GM06990 (cell line): ENCODE results near the gene ATP2C1.

Experiments used
- DNase-seq: peaks from one replicate; pipeline ENCODE4 v3.0.0-alpha.2; 2011; ENCODE audit not compliant: insufficient read length; ENCODE audit errors: extremely low read depth
- H3K27me3 ChIP-seq: replicated peaks from 2 replicates; pipeline ENCODE4 v1.6.0; 2011; ENCODE audit warnings: low read length; ENCODE audit not compliant: control insufficient read depth, insufficient read depth
- H3K36me3 ChIP-seq: 2 replicates; pipeline ENCODE4 v1.5.1; 2011; ENCODE audit warnings: low read length; ENCODE audit not compliant: control insufficient read depth, insufficient read depth
- H3K4me3 ChIP-seq: replicated peaks from 2 replicates; pipeline ENCODE4 v1.5.1; 2011; ENCODE audit warnings: low read depth, mild to moderate bottlenecking, control low read depth, low read length
- TF ChIP-seq, protein P1 (sequence below): IDR thresholded peaks from 2 replicates; pipeline ENCODE4 v1.5.1; 2011; ENCODE audit warnings: low read length, control low read depth, mild to moderate bottlenecking, inconsistent platforms; ENCODE audit not compliant: insufficient read depth, poor library complexity, severe bottlenecking

Gene ATP2C1

DNA sequence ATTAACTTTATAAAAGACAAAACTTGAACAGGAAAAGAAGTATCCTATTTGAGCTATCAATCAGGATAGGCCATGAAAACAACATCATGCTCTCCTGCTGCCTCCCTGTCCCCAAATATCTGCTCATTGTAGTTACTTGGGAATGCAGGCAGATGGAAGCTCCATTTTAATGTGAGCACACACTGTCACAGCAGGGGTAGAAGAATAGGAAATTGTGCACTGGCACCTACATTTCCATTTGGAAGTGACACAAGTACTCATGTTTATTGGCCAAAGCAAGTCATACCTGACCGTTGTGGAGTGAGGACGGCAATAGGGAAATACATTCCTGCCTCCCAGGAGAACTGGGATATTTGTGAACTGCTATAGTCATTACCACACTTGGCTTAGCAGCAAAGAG is 80.3 kb downstream of the ATP2C1 start:
- Histone ChIP-seq H3K4me3 (no peak overlapping the region), H3K27me3 (no peaks in the 10 kb centered on the region), H3K36me3 (peaks cover 7% of the 10 kb centered on the region)
- TF ChIP-seq, protein P1, sequence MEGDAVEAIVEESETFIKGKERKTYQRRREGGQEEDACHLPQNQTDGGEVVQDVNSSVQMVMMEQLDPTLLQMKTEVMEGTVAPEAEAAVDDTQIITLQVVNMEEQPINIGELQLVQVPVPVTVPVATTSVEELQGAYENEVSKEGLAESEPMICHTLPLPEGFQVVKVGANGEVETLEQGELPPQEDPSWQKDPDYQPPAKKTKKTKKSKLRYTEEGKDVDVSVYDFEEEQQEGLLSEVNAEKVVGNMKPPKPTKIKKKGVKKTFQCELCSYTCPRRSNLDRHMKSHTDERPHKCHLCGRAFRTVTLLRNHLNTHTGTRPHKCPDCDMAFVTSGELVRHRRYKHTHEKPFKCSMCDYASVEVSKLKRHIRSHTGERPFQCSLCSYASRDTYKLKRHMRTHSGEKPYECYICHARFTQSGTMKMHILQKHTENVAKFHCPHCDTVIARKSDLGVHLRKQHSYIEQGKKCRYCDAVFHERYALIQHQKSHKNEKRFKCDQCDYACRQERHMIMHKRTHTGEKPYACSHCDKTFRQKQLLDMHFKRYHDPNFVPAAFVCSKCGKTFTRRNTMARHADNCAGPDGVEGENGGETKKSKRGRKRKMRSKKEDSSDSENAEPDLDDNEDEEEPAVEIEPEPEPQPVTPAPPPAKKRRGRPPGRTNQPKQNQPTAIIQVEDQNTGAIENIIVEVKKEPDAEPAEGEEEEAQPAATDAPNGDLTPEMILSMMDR, result no peak
- DNase-seq, result no peak

DNA sequence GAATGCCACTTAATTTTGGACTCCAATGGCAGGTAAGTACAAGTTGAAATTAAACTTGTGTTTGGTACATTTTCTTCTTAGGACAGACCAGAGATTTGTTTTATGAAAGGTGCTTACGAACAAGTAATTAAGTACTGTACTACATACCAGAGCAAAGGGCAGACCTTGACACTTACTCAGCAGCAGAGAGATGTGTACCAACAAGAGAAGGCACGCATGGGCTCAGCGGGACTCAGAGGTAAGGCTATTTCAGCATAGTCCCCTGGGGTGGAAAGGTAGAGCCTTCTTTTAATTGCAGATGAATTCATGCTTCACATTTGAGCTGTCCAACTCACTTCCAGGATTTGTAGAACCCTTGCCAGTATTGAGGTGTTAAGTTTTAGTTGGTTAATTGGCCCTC is 81.4 kb downstream of the ATP2C1 start:
- no peak for DNase-seq
- peaks cover 7% of the 10 kb centered on the region for H3K36me3 ChIP-seq
- H3K4me3 ChIP-seq, result no peak overlapping the region
- no peaks in the 10 kb centered on the region for H3K27me3 ChIP-seq
- TF ChIP-seq, protein P1, result no peak

DNA sequence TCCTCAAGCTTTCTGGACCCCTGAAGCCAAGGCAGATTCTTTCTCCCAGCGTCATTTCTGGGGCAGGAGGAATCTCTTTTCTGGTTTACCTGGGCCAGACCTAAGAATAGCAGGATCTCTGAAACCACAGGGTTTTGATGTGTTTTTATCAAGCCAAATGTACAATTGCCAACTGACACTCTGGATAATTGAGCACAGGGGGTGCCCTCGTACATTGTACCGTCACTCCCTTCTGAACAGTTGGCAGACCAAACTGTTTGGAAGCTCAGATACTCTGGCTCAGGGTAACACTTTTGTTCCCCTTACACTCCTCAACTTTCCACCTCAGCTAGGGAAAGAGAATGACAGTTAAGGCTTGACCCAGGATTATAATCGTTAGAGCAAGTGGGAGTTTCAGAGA is 82.8 kb downstream of the ATP2C1 start:
- Histone ChIP-seq H3K36me3 (peaks cover 5% of the 10 kb centered on the region), H3K27me3 (no peaks in the 10 kb centered on the region), H3K4me3 (no peak overlapping the region)
- no peak for DNase-seq
- TF ChIP-seq, protein P1, result no peak

DNA sequence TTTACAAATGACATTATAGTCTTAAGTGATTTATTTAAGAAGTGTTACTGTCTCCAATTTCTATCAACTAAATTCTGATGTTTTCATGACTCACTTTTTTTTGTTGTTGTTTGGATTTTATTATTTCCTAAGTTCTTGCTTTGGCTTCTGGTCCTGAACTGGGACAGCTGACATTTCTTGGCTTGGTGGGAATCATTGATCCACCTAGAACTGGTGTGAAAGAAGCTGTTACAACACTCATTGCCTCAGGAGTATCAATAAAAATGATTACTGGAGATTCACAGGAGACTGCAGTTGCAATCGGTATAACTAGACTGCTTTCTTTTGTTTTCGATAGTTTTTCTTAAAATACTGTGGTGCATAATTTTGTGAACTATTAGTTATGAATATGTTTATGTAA is 85.2 kb downstream of the ATP2C1 start:
- no peak for DNase-seq
- H3K4me3 ChIP-seq, result no peak overlapping the region
- TF ChIP-seq, protein P1, result no peak
- no peaks in the 10 kb centered on the region for H3K27me3 ChIP-seq
- no peaks in the 10 kb centered on the region; the same call in none of the 2 replicates for H3K36me3 ChIP-seq

DNA sequence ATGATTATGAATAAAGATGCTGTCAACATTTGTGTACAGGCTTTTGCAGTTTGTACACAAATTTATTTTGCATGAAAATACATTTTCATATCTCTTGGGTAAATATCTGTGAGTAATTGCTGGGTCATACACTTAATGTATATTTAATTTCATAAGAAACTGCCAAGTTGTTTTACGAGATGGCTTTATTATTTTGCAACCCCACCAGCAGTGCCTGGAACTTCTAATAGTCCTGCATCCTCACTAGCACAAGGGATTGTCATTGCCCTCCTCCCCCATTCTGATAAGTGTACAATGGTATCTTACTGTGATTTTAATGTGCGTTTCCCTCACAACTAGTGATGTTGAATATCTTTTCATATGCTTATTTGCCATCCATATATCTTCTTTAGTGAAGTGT is 87.6 kb downstream of the ATP2C1 start:
- no peaks in the 10 kb centered on the region for H3K27me3 ChIP-seq
- no peak overlapping the region for H3K4me3 ChIP-seq
- TF ChIP-seq, protein P1, result no peak
- no peak for DNase-seq
- H3K36me3 ChIP-seq, result no peaks in the 10 kb centered on the region; the same call in none of the 2 replicates

DNA sequence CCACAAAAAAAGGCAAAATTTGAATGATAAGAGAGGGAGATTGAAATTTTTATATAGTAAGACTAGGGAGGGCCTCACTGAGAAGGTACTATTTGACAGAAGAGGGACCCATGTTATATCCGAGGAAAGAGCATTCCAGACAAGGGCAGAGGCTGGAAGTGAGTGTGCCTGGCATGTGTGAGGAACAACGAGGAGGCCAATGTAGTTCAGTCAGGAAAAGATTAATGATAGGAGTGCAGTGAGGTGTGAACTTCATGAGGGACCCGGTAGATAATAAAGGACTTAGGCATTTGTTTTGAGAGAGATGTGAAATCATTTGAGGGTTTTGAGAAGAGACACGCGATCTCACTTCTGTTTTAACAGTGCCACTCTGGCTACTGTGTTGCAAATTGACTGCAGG is 96.4 kb downstream of the ATP2C1 start:
- no peak for DNase-seq
- TF ChIP-seq, protein P1, result no peak
- H3K27me3 ChIP-seq, result no peaks in the 10 kb centered on the region
- no peak overlapping the region for H3K4me3 ChIP-seq
- peaks cover 2% of the 10 kb centered on the region for H3K36me3 ChIP-seq
